ENCODE data around the gene COX8A. TPM values are rescaled to one million over a fixed set of nuclear protein-coding genes. Genes with fewer than 3 reads are reported as not detected.

Gene COX8A
- total and polyA plus RNA-seq, 2 of the 8 experiments (the other 6 are each of a cell fraction or from before 2014, with no cell fraction given): 365 to 1,720 TPM

DNA sequence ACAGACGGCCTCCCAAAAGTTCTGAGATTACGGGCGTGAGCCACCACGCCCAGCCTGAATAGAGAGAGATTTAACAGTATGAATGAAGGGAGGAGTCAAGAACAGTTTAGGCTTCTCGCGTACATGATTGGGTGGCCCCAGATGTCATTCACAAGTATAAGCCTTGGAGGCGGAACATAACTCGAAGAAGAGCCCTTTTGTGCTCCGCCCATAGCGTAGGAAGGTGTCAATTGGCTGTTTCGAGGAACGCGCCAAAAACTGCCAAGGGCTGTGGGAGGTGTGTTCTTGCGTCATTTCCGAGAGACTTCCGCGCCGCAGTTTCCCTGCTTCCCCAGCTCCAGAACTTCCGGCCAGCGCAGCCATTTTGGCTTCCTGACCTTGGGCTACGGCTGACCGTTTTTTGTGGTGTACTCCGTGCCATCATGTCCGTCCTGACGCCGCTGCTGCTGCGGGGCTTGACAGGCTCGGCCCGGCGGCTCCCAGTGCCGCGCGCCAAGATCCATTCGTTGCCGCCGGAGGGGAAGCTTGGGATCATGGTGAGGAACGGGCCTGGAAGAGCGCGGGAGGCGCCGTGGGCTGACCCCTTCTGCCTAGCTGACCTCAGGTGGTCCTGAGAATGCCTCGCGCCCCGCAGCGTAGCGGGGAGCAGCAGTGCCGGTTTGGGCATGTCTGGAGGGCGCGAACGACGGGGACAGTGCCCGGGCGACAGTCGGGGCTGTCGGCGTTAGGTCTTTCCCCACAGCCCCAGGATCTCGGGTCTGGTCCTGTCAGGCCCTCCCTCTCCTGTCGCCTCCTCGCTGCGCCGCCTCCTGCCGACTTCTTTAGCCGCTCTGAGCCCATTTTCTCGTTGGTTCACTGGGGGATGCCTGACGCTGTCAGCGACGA lies at the start of gene COX8A (continued):
- TF ChIP-seq JUN (IDR thresholded peaks at IDR 0.05; ENCODE audit: low read depth, low read length) (no peak), CTBP2 (IDR thresholded peaks at IDR 0.05; ENCODE audit: borderline replicate concordance, insufficient read depth, insufficient read length, low read length) (no peak), BACH1 (IDR thresholded peaks at IDR 0.05; ENCODE audit: low read length) (no peak), MAX (IDR thresholded peaks at IDR 0.05) (no peak; the same call in 1 of the 2 replicates), ZNF274 (IDR thresholded peaks at IDR 0.05; ENCODE audit: borderline replicate concordance, extremely low read depth, low read length) (no peak), SAP30 (IDR thresholded peaks at IDR 0.05; ENCODE audit: insufficient read depth, insufficient replicate concordance, low read length) (no peak), RAD21 (IDR thresholded peaks at IDR 0.05 in 1 of 2, conservative IDR thresholded peaks at IDR 0.05 in 1 of 2; ENCODE audit: low read depth in 2 of 2, low read length in 2 of 2) (no peak), TCF12 (IDR thresholded peaks at IDR 0.05; ENCODE audit: low read depth, low read length) (no peak)
- TF ChIP-seq, protein P1, sequence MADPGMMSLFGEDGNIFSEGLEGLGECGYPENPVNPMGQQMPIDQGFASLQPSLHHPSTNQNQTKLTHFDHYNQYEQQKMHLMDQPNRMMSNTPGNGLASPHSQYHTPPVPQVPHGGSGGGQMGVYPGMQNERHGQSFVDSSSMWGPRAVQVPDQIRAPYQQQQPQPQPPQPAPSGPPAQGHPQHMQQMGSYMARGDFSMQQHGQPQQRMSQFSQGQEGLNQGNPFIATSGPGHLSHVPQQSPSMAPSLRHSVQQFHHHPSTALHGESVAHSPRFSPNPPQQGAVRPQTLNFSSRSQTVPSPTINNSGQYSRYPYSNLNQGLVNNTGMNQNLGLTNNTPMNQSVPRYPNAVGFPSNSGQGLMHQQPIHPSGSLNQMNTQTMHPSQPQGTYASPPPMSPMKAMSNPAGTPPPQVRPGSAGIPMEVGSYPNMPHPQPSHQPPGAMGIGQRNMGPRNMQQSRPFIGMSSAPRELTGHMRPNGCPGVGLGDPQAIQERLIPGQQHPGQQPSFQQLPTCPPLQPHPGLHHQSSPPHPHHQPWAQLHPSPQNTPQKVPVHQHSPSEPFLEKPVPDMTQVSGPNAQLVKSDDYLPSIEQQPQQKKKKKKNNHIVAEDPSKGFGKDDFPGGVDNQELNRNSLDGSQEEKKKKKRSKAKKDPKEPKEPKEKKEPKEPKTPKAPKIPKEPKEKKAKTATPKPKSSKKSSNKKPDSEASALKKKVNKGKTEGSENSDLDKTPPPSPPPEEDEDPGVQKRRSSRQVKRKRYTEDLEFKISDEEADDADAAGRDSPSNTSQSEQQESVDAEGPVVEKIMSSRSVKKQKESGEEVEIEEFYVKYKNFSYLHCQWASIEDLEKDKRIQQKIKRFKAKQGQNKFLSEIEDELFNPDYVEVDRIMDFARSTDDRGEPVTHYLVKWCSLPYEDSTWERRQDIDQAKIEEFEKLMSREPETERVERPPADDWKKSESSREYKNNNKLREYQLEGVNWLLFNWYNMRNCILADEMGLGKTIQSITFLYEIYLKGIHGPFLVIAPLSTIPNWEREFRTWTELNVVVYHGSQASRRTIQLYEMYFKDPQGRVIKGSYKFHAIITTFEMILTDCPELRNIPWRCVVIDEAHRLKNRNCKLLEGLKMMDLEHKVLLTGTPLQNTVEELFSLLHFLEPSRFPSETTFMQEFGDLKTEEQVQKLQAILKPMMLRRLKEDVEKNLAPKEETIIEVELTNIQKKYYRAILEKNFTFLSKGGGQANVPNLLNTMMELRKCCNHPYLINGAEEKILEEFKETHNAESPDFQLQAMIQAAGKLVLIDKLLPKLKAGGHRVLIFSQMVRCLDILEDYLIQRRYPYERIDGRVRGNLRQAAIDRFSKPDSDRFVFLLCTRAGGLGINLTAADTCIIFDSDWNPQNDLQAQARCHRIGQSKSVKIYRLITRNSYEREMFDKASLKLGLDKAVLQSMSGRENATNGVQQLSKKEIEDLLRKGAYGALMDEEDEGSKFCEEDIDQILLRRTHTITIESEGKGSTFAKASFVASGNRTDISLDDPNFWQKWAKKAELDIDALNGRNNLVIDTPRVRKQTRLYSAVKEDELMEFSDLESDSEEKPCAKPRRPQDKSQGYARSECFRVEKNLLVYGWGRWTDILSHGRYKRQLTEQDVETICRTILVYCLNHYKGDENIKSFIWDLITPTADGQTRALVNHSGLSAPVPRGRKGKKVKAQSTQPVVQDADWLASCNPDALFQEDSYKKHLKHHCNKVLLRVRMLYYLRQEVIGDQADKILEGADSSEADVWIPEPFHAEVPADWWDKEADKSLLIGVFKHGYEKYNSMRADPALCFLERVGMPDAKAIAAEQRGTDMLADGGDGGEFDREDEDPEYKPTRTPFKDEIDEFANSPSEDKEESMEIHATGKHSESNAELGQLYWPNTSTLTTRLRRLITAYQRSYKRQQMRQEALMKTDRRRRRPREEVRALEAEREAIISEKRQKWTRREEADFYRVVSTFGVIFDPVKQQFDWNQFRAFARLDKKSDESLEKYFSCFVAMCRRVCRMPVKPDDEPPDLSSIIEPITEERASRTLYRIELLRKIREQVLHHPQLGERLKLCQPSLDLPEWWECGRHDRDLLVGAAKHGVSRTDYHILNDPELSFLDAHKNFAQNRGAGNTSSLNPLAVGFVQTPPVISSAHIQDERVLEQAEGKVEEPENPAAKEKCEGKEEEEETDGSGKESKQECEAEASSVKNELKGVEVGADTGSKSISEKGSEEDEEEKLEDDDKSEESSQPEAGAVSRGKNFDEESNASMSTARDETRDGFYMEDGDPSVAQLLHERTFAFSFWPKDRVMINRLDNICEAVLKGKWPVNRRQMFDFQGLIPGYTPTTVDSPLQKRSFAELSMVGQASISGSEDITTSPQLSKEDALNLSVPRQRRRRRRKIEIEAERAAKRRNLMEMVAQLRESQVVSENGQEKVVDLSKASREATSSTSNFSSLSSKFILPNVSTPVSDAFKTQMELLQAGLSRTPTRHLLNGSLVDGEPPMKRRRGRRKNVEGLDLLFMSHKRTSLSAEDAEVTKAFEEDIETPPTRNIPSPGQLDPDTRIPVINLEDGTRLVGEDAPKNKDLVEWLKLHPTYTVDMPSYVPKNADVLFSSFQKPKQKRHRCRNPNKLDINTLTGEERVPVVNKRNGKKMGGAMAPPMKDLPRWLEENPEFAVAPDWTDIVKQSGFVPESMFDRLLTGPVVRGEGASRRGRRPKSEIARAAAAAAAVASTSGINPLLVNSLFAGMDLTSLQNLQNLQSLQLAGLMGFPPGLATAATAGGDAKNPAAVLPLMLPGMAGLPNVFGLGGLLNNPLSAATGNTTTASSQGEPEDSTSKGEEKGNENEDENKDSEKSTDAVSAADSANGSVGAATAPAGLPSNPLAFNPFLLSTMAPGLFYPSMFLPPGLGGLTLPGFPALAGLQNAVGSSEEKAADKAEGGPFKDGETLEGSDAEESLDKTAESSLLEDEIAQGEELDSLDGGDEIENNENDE (IDR thresholded peaks at IDR 0.05; ENCODE audit: insufficient replicate concordance, low read length): no peak
